Endothelial cell of umbilical vein (primary cell): ENCODE data around the gene SRRM2. TPM values are rescaled to one million over a fixed set of nuclear protein-coding genes. Genes with fewer than 3 reads are reported as not detected.

Experiments used
- BruUV-seq: library from RNA; stranded (reverse); fragments of 400-500 nt; replicated peaks from 2 replicates; lab custom pipeline; 2021; lab: Mats Ljungman, UMichigan
- CTCF ChIA-PET: fragments of 300-600, 350-600 bp; sonication (Branson Sonifier 250); formaldehyde crosslinking; loops from one replicate; lab custom pipeline; 2021; ENCODE audit warnings: antibody characterized with exemption, inconsistent platforms; lab: Charles Lee
- POLR2A ChIA-PET: fragments of 300-600, 350-600 bp; sonication (Branson Sonifier 250); formaldehyde crosslinking; loops from one replicate; lab custom pipeline; 2021; ENCODE audit warnings: antibody characterized with exemption, inconsistent platforms; lab: Charles Lee
- DNase-seq: peaks from one replicate; pipeline ENCODE4 v3.0.0-alpha.2; 2011; ENCODE audit warnings: low read depth, low spot score
- FAIRE-seq: peaks from 2 replicates; lab custom pipeline; 2011; peaks lifted over from hg19 to GRCh38; lab: Jason Lieb, UNC
- H2AFZ ChIP-seq: 2 replicates; pipeline ENCODE4 v1.6.0; 2012; ENCODE audit warnings: low read depth, low read length, control low read depth, inconsistent platforms
- H3K27ac ChIP-seq: 2 replicates; pipeline ENCODE4 v1.5.1; 2011; ENCODE audit warnings: low read depth, mild to moderate bottlenecking, control low read depth, low read length, moderate library complexity; ENCODE audit not compliant: insufficient read depth
- H3K27me3 ChIP-seq, 2 experiments: 2 replicates each; pipeline versions ENCODE4 v1.6.0 to v1.6.1; 2011; ENCODE audit warnings: low read length in 2 of 2, mixed read lengths in 1 of 2; ENCODE audit not compliant: control insufficient read depth in 2 of 2, insufficient read depth in 2 of 2
- H3K36me3 ChIP-seq, 2 experiments: 2 replicates in 1 of 2; 3 replicates in 1 of 2; pipeline ENCODE4 v1.5.1; 2011; ENCODE audit warnings: low read length in 2 of 2, mild to moderate bottlenecking in 1 of 2, moderate library complexity in 1 of 2; ENCODE audit not compliant: control insufficient read depth in 2 of 2, insufficient read depth in 2 of 2; ENCODE audit errors: extremely low read depth in 1 of 2
- H3K4me1 ChIP-seq: 3 replicates; pipeline ENCODE4 v1.5.1; 2011; ENCODE audit warnings: mild to moderate bottlenecking, low read length; ENCODE audit not compliant: control insufficient read depth, insufficient read depth; ENCODE audit errors: extremely low read depth
- H3K4me2 ChIP-seq: 2 replicates; pipeline ENCODE4 v1.6.1; 2011; ENCODE audit warnings: low read length, control low read depth, mixed read lengths; ENCODE audit not compliant: insufficient read depth
- H3K4me3 ChIP-seq, 3 experiments: fragments of 200-600 bp in 1 of 3; sonication (generic), shearing (Covaris generic) in 1 of 3; replicated peaks in 1 of 3; 2 replicates each; pipeline ENCODE4 v1.5.1; 2011 to 2016; ENCODE audit warnings: control low read depth in 3 of 3, low read length in 3 of 3, mild to moderate bottlenecking in 2 of 3, inconsistent platforms in 1 of 3, low read depth in 1 of 3, moderate library complexity in 1 of 3; ENCODE audit not compliant: insufficient read depth in 1 of 3
- H3K79me2 ChIP-seq: 2 replicates; pipeline ENCODE4 v1.6.0; 2012; ENCODE audit warnings: low read length, inconsistent platforms; ENCODE audit not compliant: control insufficient read depth, insufficient read depth
- H3K9ac ChIP-seq: replicated peaks from 2 replicates; pipeline ENCODE3; 2011; ENCODE audit warnings: low read length, control low read depth; ENCODE audit not compliant: insufficient read depth; ENCODE audit errors: extremely low read depth
- H3K9me1 ChIP-seq: replicated peaks from 3 replicates; pipeline ENCODE4 v1.6.0; 2011; ENCODE audit warnings: mild to moderate bottlenecking, low read length; ENCODE audit not compliant: control insufficient read depth, insufficient read depth; ENCODE audit errors: extremely low read depth
- H3K9me3 ChIP-seq: replicated peaks from 2 replicates; pipeline ENCODE4 v1.5.1; 2012; ENCODE audit warnings: low read length, inconsistent platforms; ENCODE audit not compliant: control insufficient read depth, insufficient read depth
- H4K20me1 ChIP-seq: replicated peaks from 2 replicates; pipeline ENCODE3; 2011; ENCODE audit warnings: mild to moderate bottlenecking, low read length; ENCODE audit not compliant: control insufficient read depth, insufficient read depth; ENCODE audit errors: extremely low read depth
- CTCF ChIP-seq, 2 donors: IDR thresholded peaks; 1 replicate in 1 of 2; 2 replicates in 1 of 2; pipeline ENCODE4 v1.5.1; 2011; ENCODE audit warnings: low read length in 2 of 2, mild to moderate bottlenecking in 2 of 2, moderate library complexity in 2 of 2, control low read depth in 1 of 2, inconsistent platforms in 1 of 2, low read depth in 1 of 2; ENCODE audit not compliant: insufficient read depth in 1 of 2; ENCODE audit errors: extremely low read depth in 1 of 2
- EZH2 ChIP-seq: IDR thresholded peaks from 2 replicates; pipeline ENCODE4 v1.6.1; 2012; ENCODE audit warnings: borderline replicate concordance, low read depth, mild to moderate bottlenecking, moderate library complexity, low read length, inconsistent platforms; ENCODE audit not compliant: severe bottlenecking
- FOS ChIP-seq: IDR thresholded peaks from 2 replicates; pipeline ENCODE4 v1.6.1; 2011; ENCODE audit warnings: mild to moderate bottlenecking, low read length, moderate library complexity, borderline replicate concordance; ENCODE audit not compliant: insufficient read depth
- GATA2 ChIP-seq: IDR thresholded peaks from 2 replicates; pipeline ENCODE4 v1.7.0; 2011; ENCODE audit warnings: low read depth, mild to moderate bottlenecking, moderate library complexity, mixed read lengths, low read length; ENCODE audit not compliant: insufficient read length, insufficient read depth
- JUN ChIP-seq: IDR thresholded peaks from 2 replicates; pipeline ENCODE4 v1.6.1; 2011; ENCODE audit warnings: borderline replicate concordance, low read depth; ENCODE audit not compliant: insufficient read length, insufficient read depth
- MYC ChIP-seq: IDR thresholded peaks from one replicate; pipeline ENCODE4 v1.6.1; 2011; ENCODE audit warnings: mild to moderate bottlenecking, low read depth, low read length
- POLR2A ChIP-seq: IDR thresholded peaks from 2 replicates; pipeline ENCODE4 v1.6.1; 2012; ENCODE audit warnings: low read depth, mild to moderate bottlenecking, control low read depth, low read length
- POLR2AphosphoS5 ChIP-seq: IDR thresholded peaks from 2 replicates; pipeline ENCODE4 v1.6.1; 2012; ENCODE audit warnings: low read depth, mild to moderate bottlenecking, control low read depth, low read length, moderate library complexity; ENCODE audit not compliant: insufficient read depth
- dilution Hi-C: fragments of 300-500 bp; cut with MboI; formaldehyde crosslinking; loops from one replicate; pipeline ENCODE4 v1.15.0; 2019; ENCODE audit warnings: low sequenced_read_pairs; ENCODE audit not compliant: extremely low pct_ligation_motif_present
- intact Hi-C: fragments of 100-400 bp; cut with micrococcal nuclease; formaldehyde crosslinking; loops from one replicate; pipeline ENCODE4 v1.10.0; 2022
- polyA plus RNA-seq, 4 experiments: library from polyadenylated mRNA; depleted of rRNA in 3 of 4; stranded (reverse) in 3 of 4; unstranded in 1 of 4; fragments of >200 nt; gene quantifications; 2 replicates each; pipeline versions ENCODE4 v1.2.1 to v1.2.3, GENCODE V29; 2011 to 2012; ENCODE audit warnings: missing spikeins in 1 of 4
- total RNA-seq: library from RNA; stranded (reverse); gene quantifications from 2 replicates; pipeline ENCODE4 v1.2.3, GENCODE V29; 2021
- TF ChIP-seq, protein P1 (sequence below): IDR thresholded peaks from 2 replicates; pipeline ENCODE4 v1.6.1; 2011; ENCODE audit not compliant: insufficient read depth, insufficient read length

Gene SRRM2
- total and polyA plus RNA-seq, 2 donors (not counting 3 experiments of a cell fraction or from before 2014, with no cell fraction given): 270 to 483 TPM

DNA sequence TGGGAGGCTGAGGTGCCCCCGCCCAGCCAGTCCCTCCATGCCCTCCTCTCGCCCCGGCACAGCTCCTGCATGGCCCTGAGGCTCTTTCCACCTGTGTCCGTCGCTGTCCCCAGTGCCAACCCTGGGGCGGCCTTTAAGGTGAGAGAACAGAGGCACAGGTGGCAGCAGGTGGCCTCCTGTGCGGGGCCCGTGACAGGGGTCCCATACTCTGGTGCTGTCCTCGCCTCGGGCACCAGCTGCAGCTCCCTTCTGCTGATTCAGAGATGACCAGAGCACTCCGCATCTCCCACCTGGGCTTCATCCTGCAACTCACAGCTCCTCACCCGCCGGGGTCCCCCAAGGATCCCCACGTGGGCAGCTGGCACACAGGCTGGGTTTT, 40.4 kb upstream of the SRRM2 start:
- Histone ChIP-seq H3K9ac (no peak overlapping the region), H4K20me1 (no peaks in the 10 kb centered on the region), H3K4me3 (no peak overlapping the region), H3K79me2 (no peaks in the 10 kb centered on the region), H3K36me3 (peaks cover 0 to 14% of the 10 kb centered on the region in 2 experiments), H3K4me1 (no peaks in the 10 kb centered on the region), H2AFZ (no peak overlapping the region), H3K27me3 (no peaks in the 10 kb centered on the region), H3K9me3 (no peaks in the 10 kb centered on the region), H3K9me1 (no peaks in the 10 kb centered on the region), H3K27ac (no peak overlapping the region), H3K4me2 (no peak overlapping the region)
- intact Hi-C loops: no loop called here
- BruUV-seq: no TSS peak
- TF ChIP-seq MYC: no peak
- no peak for TF ChIP-seq EZH2
- no peak for TF ChIP-seq POLR2AphosphoS5
- no peak for TF ChIP-seq POLR2A
- no peak for TF ChIP-seq CTCF (IDR thresholded peaks at IDR 0.05; ENCODE audit: extremely low read depth in 1 of 2, insufficient read depth in 1 of 2, low read depth in 1 of 2, low read length in 2 of 2)
- no peak for TF ChIP-seq GATA2
- no peak for TF ChIP-seq JUN
- TF ChIP-seq, protein P1, sequence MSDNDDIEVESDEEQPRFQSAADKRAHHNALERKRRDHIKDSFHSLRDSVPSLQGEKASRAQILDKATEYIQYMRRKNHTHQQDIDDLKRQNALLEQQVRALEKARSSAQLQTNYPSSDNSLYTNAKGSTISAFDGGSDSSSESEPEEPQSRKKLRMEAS: no peak
- no peak for TF ChIP-seq FOS
- DNase-seq: no peak
- dilution Hi-C loops: no loop called here
- CTCF ChIA-PET: no interaction called here
- no peak for FAIRE-seq
- POLR2A ChIA-PET: no interaction called here
